Ovary (tissue), 9 donors: Measurements from ENCODE around the gene MCF2L. TPM values are rescaled to one million over a fixed set of nuclear protein-coding genes. Genes with fewer than 3 reads are reported as not detected.

Experiments used
- DNase-seq, 5 donors: peaks; one replicate each; pipeline ENCODE4 v3.0.0-alpha.2; 2019 to 2020
- H3K27ac ChIP-seq, 2 donors: fragments of 200-600 bp; one replicate each; pipeline versions ENCODE4 v1.5.1 to v1.8.0; 2019 to 2022
- H3K27me3 ChIP-seq: fragments of 200-600 bp; one replicate; pipeline ENCODE4 v1.8.0; 2022
- H3K36me3 ChIP-seq: fragments of 200-600 bp; sonication (generic); one replicate; pipeline ENCODE4 v1.5.1; 2019
- H3K4me1 ChIP-seq: one replicate; pipeline ENCODE4 v1.8.1; 2013; ENCODE audit warnings: mild to moderate bottlenecking, moderate library complexity; ENCODE audit not compliant: insufficient read depth
- H3K4me3 ChIP-seq: fragments of 200-600 bp; sonication (generic); one replicate; pipeline ENCODE4 v1.5.1; 2017
- H3K9me3 ChIP-seq, 2 donors: fragments of 200-600 bp in 1 of 2; sonication (generic) in 1 of 2; one replicate each; pipeline versions ENCODE4 v1.5.1 to v1.8.1; 2013 to 2019; ENCODE audit warnings: mild to moderate bottlenecking in 1 of 2, moderate library complexity in 1 of 2
- CTCF ChIP-seq, 3 donors: fragments of 450-650 bp in 2 of 3; fragments of 200-600 bp in 1 of 3; IDR thresholded peaks; one replicate each; pipeline versions ENCODE4 v1.5.1 to v1.8.0; 2016 to 2022; ENCODE audit warnings: antibody characterized with exemption in 3 of 3, mild to moderate bottlenecking in 1 of 3
- EP300 ChIP-seq: sonication (generic); formaldehyde crosslinking; IDR thresholded peaks from one replicate; pipeline ENCODE4 v1.6.1; 2017; ENCODE audit warnings: antibody characterized with exemption
- POLR2A ChIP-seq: fragments of 450-650 bp; IDR thresholded peaks from one replicate; pipeline ENCODE4 v1.6.1; 2017; ENCODE audit warnings: antibody characterized with exemption, mild to moderate bottlenecking, moderate library complexity
- WGBS, 3 donors: extraction: QIAGEN DNeasy Blood & Tissue Kit in 1 of 3; methylation state at CpG; one replicate each; pipeline versions ENCODE4 v1.1.5 to v1.1.7; 2013 to 2017; 5-methylcytosine and 5-hydroxymethylcytosine counted together
- intact Hi-C, 4 donors: fragments of 100-400 bp; cut with DNase I; formaldehyde crosslinking; loops; one replicate each; pipeline versions ENCODE4 v1.11.0 to v1.15.1; 2022 to 2023
- polyA plus RNA-seq, 2 donors: library from polyadenylated mRNA; stranded (reverse); fragments of 200-250 nt in 1 of 2; fragments of 350-450 nt in 1 of 2; fragmentation: Illumina TruSeq in 1 of 2; extraction: RNeasy Lipid Tissue Mini Kit (QIAGEN cat#74804) in 1 of 2; gene quantifications; one replicate each; pipeline ENCODE4 v1.2.3, GENCODE V29; 2013 to 2014
- total RNA-seq, 7 donors: library from RNA; depleted of rRNA in 2 of 7; stranded (reverse); fragments of >200 nt in 2 of 7; fragmentation: NEBNext Ultra II Directional in 3 of 7; extraction: Animal tissue kit (Norgen Biotek cat#: 25700) in 3 of 7; gene quantifications; one replicate each; pipeline versions ENCODE4 v1.1.0 to v1.2.4, GENCODE V29; 2016 to 2023
- donor health status: DM: no; HTN: no; CAD: no; lungs with moderate emphysema.
- donor health status: DM: no; HTN: no; CAD: no.
- donor health status: Bipolar disorder and iron deficiency.
- donor health status: DM: yes; HTN: yes; CAD: no.
- donor health status: DM: no; HTN: no; CAD: no.
- donor health status: DM: yes; HTN: yes; CAD: no.

Gene MCF2L
- total and polyA plus RNA-seq, 9 donors = 5.6 to 22.2 (median 8.7) TPM

GRCh38 chr13:113096052-113096744, 127.2 kb downstream of the MCF2L start:
- intact Hi-C loops = no loop called here
- Histone ChIP-seq H3K9me3 (no peaks in the 10 kb centered on the region), H3K27me3 (no peaks in the 10 kb centered on the region), H3K27ac (no peak overlapping the region), H3K4me3 (no peak overlapping the region), H3K36me3 (no peaks in the 10 kb centered on the region), H3K4me1 (no peaks in the 10 kb centered on the region)
- WGBS, 3 donors = 89 to 93% (median 92%) methylated on average over 56 to 61 of the region's 61 CpGs
- no peak for DNase-seq
- TF ChIP-seq CTCF (IDR thresholded peaks at IDR 0.05) = no peak

- WGBS, 3 donors = 76 to 91% (median 77%) methylated on average over 29 to 52 of the region's 52 CpGs
Measured at GRCh38 chr13:113096745-113097305, 127.8 kb downstream of the MCF2L start.

GRCh38 chr13:113097651-113098050, 128.6 kb downstream of the MCF2L start:
- intact Hi-C loops = no loop called here
- H3K9me3 ChIP-seq = no peaks in the 10 kb centered on the region
- WGBS, 3 donors = 81 to 87% (median 84%) methylated on average over 7 of the region's 7 CpGs
- no peak overlapping the region for H3K4me3 ChIP-seq
- no peak for DNase-seq
- no peak overlapping the region for H3K27ac ChIP-seq
- TF ChIP-seq CTCF (IDR thresholded peaks at IDR 0.05) (no peak), EP300 (no peak), POLR2A (no peak)
- H3K4me1 ChIP-seq = no peaks in the 10 kb centered on the region
- no peaks in the 10 kb centered on the region for H3K27me3 ChIP-seq
- H3K36me3 ChIP-seq = no peaks in the 10 kb centered on the region

More at GRCh38 chr13:113096745-113097305, 127.8 kb downstream of the MCF2L start:
- no peaks in the 10 kb centered on the region for H3K27me3 ChIP-seq
- TF ChIP-seq CTCF (IDR thresholded peaks at IDR 0.05) = no peak
- no peak for TF ChIP-seq POLR2A
- TF ChIP-seq EP300 = no peak
- H3K9me3 ChIP-seq = no peaks in the 10 kb centered on the region
- no peaks in the 10 kb centered on the region for H3K36me3 ChIP-seq
- no peak overlapping the region for H3K4me3 ChIP-seq
- intact Hi-C loops = no loop called here
- H3K27ac ChIP-seq = no peak overlapping the region
- DNase-seq = no peak
- H3K4me1 ChIP-seq = no peaks in the 10 kb centered on the region

- intact Hi-C loops = no loop called here
- no peaks in the 10 kb centered on the region for H3K36me3 ChIP-seq
- no peaks in the 10 kb centered on the region for H3K4me1 ChIP-seq
- TF ChIP-seq CTCF (IDR thresholded peaks at IDR 0.05) (no peak), POLR2A (no peak), EP300 (no peak)
- no peak overlapping the region for H3K4me3 ChIP-seq
- WGBS, 3 donors = 74 to 80% (median 76%) methylated on average over 30 of the region's 30 CpGs
- no peak for DNase-seq
- H3K27me3 ChIP-seq = no peaks in the 10 kb centered on the region
- H3K9me3 ChIP-seq = no peaks in the 10 kb centered on the region
- H3K27ac ChIP-seq = no peak overlapping the region
Measured at GRCh38 chr13:113098162-113098732, 129.2 kb downstream of the MCF2L start.
